ENCODE results near the gene VPS39. TPM values are rescaled to one million over a fixed set of nuclear protein-coding genes. Genes with fewer than 3 reads are reported as not detected.

VPS39 gene
- total RNA-seq, 1 experiment from 2014 or later: 55.2 TPM

- ChIA-PET POLR2A (no interaction called here), CTCF (no interaction called here)
- no peak for DNase-seq (ENCODE audit: low read depth, low spot score)
- Histone ChIP-seq H3K27me3 (ENCODE audit: control insufficient read depth, insufficient read depth, low read length) (no peaks in the 10 kb centered on the region), H3K4me1 (ENCODE audit: control insufficient read depth, insufficient read depth, low read length) (no peaks in the 10 kb centered on the region), H3K27ac (ENCODE audit: low read length) (no peak overlapping the region), H3K9me3 (ENCODE audit: control insufficient read depth, insufficient read depth, low read depth, low read length) (no peaks in the 10 kb centered on the region), H3K4me3 (ENCODE audit: low read depth in 2 of 2, low read length in 2 of 2) (no peak overlapping the region), H3K36me3 (ENCODE audit: control insufficient read depth, insufficient read depth, low read length) (no peaks in the 10 kb centered on the region)
- in situ Hi-C loops (cut with HindIII; ENCODE audit: low pct_unique_long_range_greater_than_20kb, low sequenced_read_pairs): no loop called here
- no peak for ATAC-seq
- no peak for TF ChIP-seq POLR2AphosphoS5 (IDR thresholded peaks at IDR 0.05; ENCODE audit: low read depth, low read length)
- no peak for TF ChIP-seq REST (IDR thresholded peaks at IDR 0.05; ENCODE audit: insufficient read depth in 1 of 2, low read depth in 2 of 2, low read length in 1 of 2)
- TF ChIP-seq CTCF (IDR thresholded peaks at IDR 0.05): no peak
- no peak for TF ChIP-seq SIN3A (IDR thresholded peaks at IDR 0.05; ENCODE audit: borderline replicate concordance, insufficient read depth, low read depth, low read length)
- TF ChIP-seq TCF7L2 (IDR thresholded peaks at IDR 0.05; ENCODE audit: low read depth, low read length): no peak
- intact Hi-C loops (cut with micrococcal nuclease; ENCODE audit: unreplicated experiment): no loop called here
- no TSS peak for BruUV-seq (replicated peaks)
Observed at GRCh38 chr15:42145546-42146455, 62.3 kb downstream of the VPS39 start.

- Histone ChIP-seq H3K36me3 (ENCODE audit: control insufficient read depth, insufficient read depth, low read length) (no peaks in the 10 kb centered on the region), H3K27me3 (ENCODE audit: control insufficient read depth, insufficient read depth, low read length) (no peaks in the 10 kb centered on the region), H3K27ac (ENCODE audit: low read length) (no peak overlapping the region), H3K4me3 (ENCODE audit: low read depth in 2 of 2, low read length in 2 of 2) (no peak overlapping the region), H3K4me1 (ENCODE audit: control insufficient read depth, insufficient read depth, low read length) (no peaks in the 10 kb centered on the region; the same call in 1 of the 2 replicates), H3K9me3 (ENCODE audit: control insufficient read depth, insufficient read depth, low read depth, low read length) (no peaks in the 10 kb centered on the region)
- no peak for TF ChIP-seq SIN3A (IDR thresholded peaks at IDR 0.05; ENCODE audit: borderline replicate concordance, insufficient read depth, low read depth, low read length)
- intact Hi-C loops (cut with micrococcal nuclease; ENCODE audit: unreplicated experiment) (no loop called here), in situ Hi-C loops (cut with HindIII; ENCODE audit: low pct_unique_long_range_greater_than_20kb, low sequenced_read_pairs) (no loop called here)
- BruUV-seq (replicated peaks): no TSS peak
- ChIA-PET POLR2A (no interaction called here), CTCF (no interaction called here)
- DNase-seq (ENCODE audit: low read depth, low spot score) (no peak), ATAC-seq (no peak)
Observed at GRCh38 chr15:42144841-42145375, 63.2 kb downstream of the VPS39 start.

Measured in Panc1 (cell line).